AG09319 (cell line): ENCODE data around the gene KSR1.

Experiments used
- DNase-seq: peaks from one replicate; pipeline ENCODE4 v3.0.0-alpha.2; 2010; ENCODE audit warnings: low read depth; ENCODE audit errors: extremely low read depth
- TF ChIP-seq, protein P1 (sequence below): IDR thresholded peaks from 2 replicates; pipeline ENCODE4 v1.5.1; 2011; ENCODE audit warnings: low read depth, mild to moderate bottlenecking, inconsistent platforms, low read length, moderate library complexity

The KSR1 gene

DNA sequence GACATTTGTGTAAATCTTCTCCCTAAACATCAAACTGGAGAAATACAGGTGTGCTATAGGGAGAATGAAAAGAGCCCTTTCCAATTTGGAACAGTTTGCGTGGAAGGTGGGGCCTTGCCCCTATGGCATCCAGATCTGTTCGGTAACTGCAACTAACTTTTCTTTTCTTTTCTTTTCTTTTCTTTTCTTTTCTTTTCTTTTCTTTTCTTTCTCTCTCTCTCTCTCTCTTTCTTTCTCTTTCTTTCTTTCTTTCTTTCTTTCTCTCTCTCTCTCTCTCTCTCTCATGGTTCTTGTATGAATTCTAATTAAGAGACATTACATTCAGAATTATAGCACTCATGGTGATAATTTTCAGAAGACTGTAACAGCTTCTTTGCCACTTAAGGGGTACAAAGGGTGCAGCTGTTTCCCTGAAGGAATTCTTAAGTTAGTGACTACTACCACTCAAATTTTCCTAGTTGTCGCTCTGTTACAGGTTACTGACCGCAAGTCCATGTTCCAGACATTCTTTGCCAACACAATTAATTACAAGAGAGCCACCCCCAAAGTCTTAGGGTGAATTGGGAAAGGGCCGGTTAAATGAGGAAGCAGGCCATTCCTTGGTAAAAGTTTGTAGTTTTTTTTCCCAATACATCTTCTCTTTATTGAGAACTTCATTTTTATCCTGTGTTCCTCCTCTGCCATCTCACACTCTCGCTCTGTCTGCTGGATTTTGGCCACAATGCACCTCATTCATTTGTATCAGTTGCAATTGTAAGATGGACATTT lies 69.8 kb downstream of the KSR1 start:
- DNase-seq, result no peak
- TF ChIP-seq, protein P1, sequence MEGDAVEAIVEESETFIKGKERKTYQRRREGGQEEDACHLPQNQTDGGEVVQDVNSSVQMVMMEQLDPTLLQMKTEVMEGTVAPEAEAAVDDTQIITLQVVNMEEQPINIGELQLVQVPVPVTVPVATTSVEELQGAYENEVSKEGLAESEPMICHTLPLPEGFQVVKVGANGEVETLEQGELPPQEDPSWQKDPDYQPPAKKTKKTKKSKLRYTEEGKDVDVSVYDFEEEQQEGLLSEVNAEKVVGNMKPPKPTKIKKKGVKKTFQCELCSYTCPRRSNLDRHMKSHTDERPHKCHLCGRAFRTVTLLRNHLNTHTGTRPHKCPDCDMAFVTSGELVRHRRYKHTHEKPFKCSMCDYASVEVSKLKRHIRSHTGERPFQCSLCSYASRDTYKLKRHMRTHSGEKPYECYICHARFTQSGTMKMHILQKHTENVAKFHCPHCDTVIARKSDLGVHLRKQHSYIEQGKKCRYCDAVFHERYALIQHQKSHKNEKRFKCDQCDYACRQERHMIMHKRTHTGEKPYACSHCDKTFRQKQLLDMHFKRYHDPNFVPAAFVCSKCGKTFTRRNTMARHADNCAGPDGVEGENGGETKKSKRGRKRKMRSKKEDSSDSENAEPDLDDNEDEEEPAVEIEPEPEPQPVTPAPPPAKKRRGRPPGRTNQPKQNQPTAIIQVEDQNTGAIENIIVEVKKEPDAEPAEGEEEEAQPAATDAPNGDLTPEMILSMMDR, result no peak

DNA sequence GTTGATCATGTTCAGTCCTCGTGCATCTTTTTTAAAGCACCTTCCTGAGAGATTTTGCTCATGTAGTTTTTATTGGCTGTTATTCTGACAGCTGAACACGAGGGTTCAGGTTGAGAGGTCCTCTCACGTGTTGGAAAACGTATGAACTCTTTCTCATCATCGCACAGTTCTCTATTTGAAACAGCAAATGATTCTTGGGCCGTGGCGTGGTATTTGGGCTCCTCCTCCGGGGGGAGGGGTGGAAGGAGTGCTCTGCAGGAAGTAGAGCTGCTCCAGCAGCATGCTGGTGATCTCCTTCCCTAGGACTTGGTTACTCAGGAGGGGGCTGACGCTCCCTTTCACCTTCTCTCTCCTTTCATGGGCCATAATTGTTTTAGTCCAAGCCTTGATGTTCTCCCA lies 70.4 kb downstream of the KSR1 start:
- TF ChIP-seq, protein P1, result no peak
- DNase-seq, result no peak

DNA sequence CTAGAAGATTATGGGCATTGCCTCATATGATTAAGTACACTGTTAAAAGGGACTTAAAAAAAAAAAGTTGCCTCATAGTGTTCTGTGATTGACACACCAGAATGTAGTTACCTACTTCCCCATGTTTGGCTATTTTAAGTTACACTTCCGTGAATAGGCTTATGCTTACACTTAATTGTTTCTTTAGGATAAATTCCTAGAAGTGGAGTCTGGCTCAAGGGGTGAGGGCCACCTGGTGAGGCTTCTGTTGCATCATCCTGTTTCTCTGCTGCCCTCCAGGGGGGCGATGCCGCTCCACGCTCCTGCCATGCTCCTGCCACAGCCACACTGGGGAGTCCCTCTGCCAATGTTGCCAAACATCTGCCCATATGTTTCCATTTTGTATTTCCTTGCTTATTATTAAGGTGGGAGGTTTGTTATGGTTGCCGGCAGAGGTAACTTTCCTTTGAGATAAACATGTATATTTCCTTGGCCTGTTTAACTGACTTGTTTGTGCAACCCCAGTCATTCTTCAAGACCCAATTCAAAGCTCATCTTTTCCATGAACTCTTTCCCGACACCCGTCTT lies 73.1 kb downstream of the KSR1 start:
- TF ChIP-seq, protein P1, result no peak
- no peak for DNase-seq

DNA sequence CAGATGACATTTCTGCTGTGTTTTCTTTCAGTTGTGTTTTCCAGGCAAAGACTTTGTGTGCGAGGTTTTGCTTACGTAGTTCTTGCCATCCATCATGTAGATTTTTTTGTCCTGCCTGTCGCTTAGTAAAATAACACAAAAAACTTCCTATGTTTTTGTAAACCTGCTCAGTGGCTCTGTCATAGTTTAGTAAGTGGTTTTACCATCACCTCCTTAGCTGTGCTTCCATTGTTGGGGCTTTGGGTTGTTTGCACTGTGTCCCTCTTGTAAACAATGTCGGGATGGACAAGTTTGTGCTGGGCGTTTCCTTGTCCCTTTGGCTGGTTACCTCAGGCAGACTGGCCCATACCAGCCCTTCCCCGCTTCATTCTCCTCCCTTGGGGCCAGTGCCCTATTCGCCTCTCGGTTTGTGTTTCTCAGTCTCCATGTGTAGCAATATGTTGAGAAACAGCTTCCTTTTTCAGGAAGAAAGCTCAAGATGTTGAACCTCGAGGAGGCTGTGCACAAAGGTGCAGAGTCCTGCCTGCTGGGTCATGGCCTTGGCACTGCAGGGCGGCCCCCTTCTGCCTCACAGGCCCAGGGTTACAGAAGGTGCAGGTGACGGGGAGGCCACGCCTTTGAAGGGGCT lies 74.6 kb downstream of the KSR1 start:
- TF ChIP-seq, protein P1, result no peak
- no peak for DNase-seq

DNA sequence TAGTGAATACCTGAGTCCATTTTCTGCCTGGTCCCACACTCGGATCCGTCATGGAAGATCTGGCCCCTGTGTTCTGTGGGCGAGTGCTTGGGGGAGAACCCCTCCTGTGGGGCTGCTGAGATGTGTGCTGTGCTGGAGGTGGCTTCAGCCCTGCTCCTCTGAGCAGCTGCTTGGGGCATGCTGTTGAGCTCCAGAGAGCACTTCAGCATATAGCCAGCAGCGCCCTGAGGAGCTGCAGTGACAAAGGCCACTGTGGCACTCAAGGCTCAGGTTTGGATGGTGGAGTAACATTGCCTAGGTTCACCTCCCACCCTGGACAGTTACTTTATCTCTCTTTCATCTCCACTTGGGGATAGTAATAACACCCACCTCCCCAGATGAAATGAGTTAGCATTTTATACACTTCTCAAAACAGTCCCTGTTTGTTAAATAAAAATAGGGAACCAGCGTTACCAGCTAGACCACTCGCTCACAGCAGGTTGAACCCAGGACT lies 75.3 kb downstream of the KSR1 start:
- TF ChIP-seq, protein P1, result no peak
- no peak for DNase-seq

DNA sequence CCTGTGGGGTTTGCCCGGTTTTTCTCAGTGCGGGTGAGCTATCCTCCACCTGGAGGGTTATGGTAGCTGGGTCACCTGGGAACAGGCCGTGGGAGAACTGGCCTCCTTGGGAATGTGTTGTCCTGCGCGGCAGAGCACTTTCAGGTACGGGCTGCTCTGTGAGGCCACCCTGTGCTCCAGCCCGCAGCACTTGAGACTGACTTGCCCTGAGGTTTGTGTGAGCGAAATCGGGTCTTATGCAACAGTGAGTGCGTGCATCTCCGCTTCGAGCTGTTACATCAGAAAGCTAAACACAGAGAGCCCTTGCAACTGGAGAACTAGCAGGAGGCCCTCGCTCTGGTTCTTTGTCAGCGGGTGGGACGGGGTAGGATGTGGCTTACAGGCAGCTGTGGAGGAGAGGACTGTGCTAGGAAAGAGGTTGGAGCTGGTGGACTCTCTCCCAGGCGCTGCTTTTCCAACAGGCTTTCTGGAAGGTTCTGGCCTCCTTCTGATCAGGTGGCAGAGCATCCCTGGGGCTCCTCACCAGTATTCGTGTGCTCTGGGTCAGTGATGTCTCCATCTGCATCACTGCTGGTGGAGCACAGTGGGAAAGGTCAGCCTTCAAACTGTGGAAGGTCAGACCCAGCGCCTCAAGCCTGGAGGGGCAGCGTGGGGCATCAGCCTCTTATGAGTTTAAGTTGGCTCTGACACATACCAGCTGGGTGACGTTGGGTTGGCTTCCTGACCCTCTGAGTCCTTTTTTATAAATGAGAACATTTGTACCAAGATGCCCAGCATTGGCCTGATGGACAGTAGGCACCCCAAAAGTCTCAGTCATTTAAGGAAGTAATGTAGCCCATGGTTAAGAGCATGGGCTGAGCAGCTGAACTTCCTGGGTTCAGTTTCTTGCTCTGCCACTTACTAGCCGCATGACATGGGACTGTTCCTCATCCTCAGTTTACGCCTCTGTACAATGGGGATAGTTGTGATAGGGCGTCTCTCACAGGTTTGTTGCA lies 76.3 kb downstream of the KSR1 start:
- TF ChIP-seq, protein P1, result no peak
- DNase-seq, result no peak
